HFF-Myc (cell line): ENCODE results near the gene KCMF1.

Source experiments
- DNase-seq: peaks from one replicate; pipeline ENCODE4 v3.0.0-alpha.2; 2011; ENCODE audit warnings: low read depth; ENCODE audit errors: extremely low read depth
- H3K4me3 ChIP-seq: replicated peaks from 2 replicates; pipeline ENCODE4 v1.5.1; 2011; ENCODE audit warnings: low read depth, mild to moderate bottlenecking, control low read depth, low read length
- CTCF ChIP-seq: IDR thresholded peaks from 2 replicates; pipeline ENCODE4 v1.5.1; 2012; ENCODE audit warnings: mild to moderate bottlenecking, low read depth, low read length, control low read depth; ENCODE audit errors: missing control alignments

Gene KCMF1

GRCh38 chr2:84956334-84957297 is 14.3 kb upstream of the KCMF1 start:
- H3K4me3 ChIP-seq, result no peak overlapping the region
- no peak for DNase-seq
- TF ChIP-seq CTCF, result no peak

GRCh38 chr2:84957771-84958134 is 13.2 kb upstream of the KCMF1 start:
- no peak overlapping the region for H3K4me3 ChIP-seq
- no peak for TF ChIP-seq CTCF
- DNase-seq, result no peak

- peak; percentile 80 for DNase-seq
- H3K4me3 ChIP-seq, result no peak overlapping the region
- no peak for TF ChIP-seq CTCF
These were observed 12.6 kb upstream of the KCMF1 start for GRCh38 chr2:84958135-84959059.

GRCh38 chr2:84959095-84959565 is 11.8 kb upstream of the KCMF1 start:
- TF ChIP-seq CTCF, result no peak
- DNase-seq, result no peak
- no peak overlapping the region for H3K4me3 ChIP-seq

- H3K4me3 ChIP-seq, result no peak overlapping the region
These were observed 11.1 kb upstream of the KCMF1 start for GRCh38 chr2:84959566-84960506.

More at GRCh38 chr2:84959566-84960506, 11.1 kb upstream of the KCMF1 start:
- no peak for TF ChIP-seq CTCF
- DNase-seq, result no peak
